GM21576 (cell line): ENCODE measurements around the gene UBR4.
A peak's percentile ranks its signal among the peaks of the same experiment; 100 is the strongest.
"Not testable (repeated sequence)": the region's sequence is repeated elsewhere in the genome, so short reads cannot be mapped to it uniquely, and the experiment has no call there.

Experiments
- ATAC-seq: cut with Tn5 transposase; IDR thresholded peaks from one replicate; pipeline ENCODE4 v1.9.1; 2021; ENCODE audit warnings: mild to moderate bottlenecking, moderate library complexity; ENCODE audit not compliant: unreplicated experiment

The UBR4 gene

GRCh38 chr1:19209990-19210771 is at the start of gene UBR4:
TSS of gene UBR4 (minus strand) at chr1:19210266. CDS start at chr1:19210248, 18 bp downstream.
- ATAC-seq = peak; percentile 71

- no peak for ATAC-seq
These were observed 48.3 kb upstream of the UBR4 start for GRCh38 chr1:19258353-19258752.

GRCh38 chr1:19257178-19257914 is 47.3 kb upstream of the UBR4 start:
- no peak for ATAC-seq

- ATAC-seq = not testable (repeated sequence)
These were observed 46.2 kb upstream of the UBR4 start for GRCh38 chr1:19256301-19256700.

- no peak for ATAC-seq
These were observed 45.2 kb upstream of the UBR4 start for GRCh38 chr1:19255288-19255687.

- no peak for ATAC-seq
These were observed 44.4 kb upstream of the UBR4 start for GRCh38 chr1:19254416-19254815.

GRCh38 chr1:19251305-19252196 is 41.5 kb upstream of the UBR4 start, which contains the start of the genes EMC1 and MRTO4:
TSS of gene EMC1 (minus strand) at chr1:19251524. CDS start at chr1:19251509, 15 bp downstream.
TSS of gene MRTO4 (plus strand) at chr1:19251805. CDS start at chr1:19251836, 31 bp downstream.
- peak; percentile 83 for ATAC-seq

- ATAC-seq = no peak
These were observed 40.7 kb upstream of the UBR4 start for GRCh38 chr1:19250629-19251304.

GRCh38 chr1:19240673-19241538 is 30.8 kb upstream of the UBR4 start:
- peak; percentile 63 for ATAC-seq

GRCh38 chr1:19239876-19240275 is 29.8 kb upstream of the UBR4 start:
- ATAC-seq = no peak

- no peak for ATAC-seq
These were observed 24.2 kb upstream of the UBR4 start for GRCh38 chr1:19234224-19234623.

- ATAC-seq = no peak
These were observed 22.4 kb upstream of the UBR4 start for GRCh38 chr1:19232524-19232846.

- ATAC-seq = not testable (repeated sequence)
These were observed 21.9 kb upstream of the UBR4 start for GRCh38 chr1:19231736-19232523.

- no peak for ATAC-seq
These were observed 19.8 kb upstream of the UBR4 start for GRCh38 chr1:19229828-19230325.

- no peak for ATAC-seq
These were observed 19.2 kb upstream of the UBR4 start for GRCh38 chr1:19229229-19229628.

- no peak for ATAC-seq
These were observed 13.1 kb upstream of the UBR4 start for GRCh38 chr1:19222979-19223824.

- ATAC-seq = no peak
These were observed 12.5 kb upstream of the UBR4 start for GRCh38 chr1:19222573-19222972.

- no peak for ATAC-seq
These were observed 10.9 kb upstream of the UBR4 start for GRCh38 chr1:19220991-19221390.
